Ishikawa (cell line): Measurements from ENCODE around the gene LLGL2.
A peak's percentile ranks its signal among the peaks of the same experiment; 100 is the strongest.

Experiments used
- CEBPB ChIP-seq: IDR thresholded peaks from 2 replicates; pipeline ENCODE4 v1.6.1; 2012
- CREB1 ChIP-seq: IDR thresholded peaks from 2 replicates; pipeline ENCODE4 v1.6.1; 2012; ENCODE audit warnings: low read depth
- EGR1 ChIP-seq: IDR thresholded peaks from 2 replicates; pipeline ENCODE4 v1.6.1; 2012
- EP300 ChIP-seq: IDR thresholded peaks from 2 replicates; pipeline ENCODE4 v1.6.1; 2012; ENCODE audit warnings: borderline replicate concordance
- FOXM1 ChIP-seq: IDR thresholded peaks from 2 replicates; pipeline ENCODE4 v1.6.1; 2012; ENCODE audit warnings: low read depth, borderline replicate concordance
- MAX ChIP-seq: IDR thresholded peaks from 2 replicates; pipeline ENCODE4 v1.6.1; 2012
- NFIC ChIP-seq: IDR thresholded peaks from 2 replicates; pipeline ENCODE4 v1.6.1; 2012
- RAD21 ChIP-seq: IDR thresholded peaks from 2 replicates; pipeline ENCODE4 v1.6.1; 2012; ENCODE audit warnings: low read depth
- REST ChIP-seq: IDR thresholded peaks from 2 replicates; pipeline ENCODE4 v1.6.1; 2012; ENCODE audit warnings: low read depth, mild to moderate bottlenecking
- TAF1 ChIP-seq: IDR thresholded peaks from 2 replicates; pipeline ENCODE4 v1.6.1; 2012; ENCODE audit warnings: low read depth, mild to moderate bottlenecking
- TCF12 ChIP-seq: IDR thresholded peaks from 2 replicates; pipeline ENCODE4 v1.6.1; 2012; ENCODE audit warnings: low read depth
- TEAD4 ChIP-seq: IDR thresholded peaks from 2 replicates; pipeline ENCODE4 v1.6.1; 2012
- USF1 ChIP-seq: IDR thresholded peaks from 2 replicates; pipeline ENCODE4 v1.6.1; 2012
- YY1 ChIP-seq: IDR thresholded peaks from 2 replicates; pipeline ENCODE4 v1.6.1; 2012; ENCODE audit warnings: low read depth
- ZBTB7A ChIP-seq: IDR thresholded peaks from 2 replicates; pipeline ENCODE4 v1.6.1; 2012; ENCODE audit warnings: low read depth

The LLGL2 gene

GRCh38 chr17:75524970-75525805 lies at the start of gene LLGL2:
TSS of gene LLGL2 (plus strand) at chr17:75525697. CDS start at chr17:75543427, 17,730 bp downstream.
- no peak for TF ChIP-seq CEBPB
- TF ChIP-seq TEAD4, result peak; percentile 52
- peak; percentile 44; the same call in 1 of the 2 replicates for TF ChIP-seq EGR1
- TF ChIP-seq EP300, result 0 out of 2 replicates have a peak, but pooled peaks have one; percentile 66
- TF ChIP-seq NFIC, result 0 out of 2 replicates have a peak, but pooled peaks have one; percentile 25
- TF ChIP-seq FOXM1, result no peak
- TF ChIP-seq ZBTB7A, result peak; percentile 87
- peak; percentile 32; the same call in 1 of the 2 replicates for TF ChIP-seq RAD21
- peak; percentile 63 for TF ChIP-seq TCF12
- peak; percentile 88 for TF ChIP-seq TAF1
- TF ChIP-seq REST, result peak; percentile 24; the same call in 1 of the 2 replicates
- TF ChIP-seq MAX, result peak; percentile 76
- peak; percentile 70; the same call in 1 of the 2 replicates for TF ChIP-seq YY1
- TF ChIP-seq CREB1, result peak; percentile 24
- TF ChIP-seq USF1, result peak; percentile 37; the same call in 1 of the 2 replicates

GRCh38 chr17:75475851-75476250 lies 49.6 kb upstream of the LLGL2 start:
- TF ChIP-seq REST, result no peak
- TF ChIP-seq TAF1, result no peak
- TF ChIP-seq USF1, result no peak
- TF ChIP-seq TCF12, result no peak
- no peak for TF ChIP-seq EGR1
- no peak for TF ChIP-seq CEBPB
- no peak for TF ChIP-seq MAX
- no peak for TF ChIP-seq ZBTB7A
- no peak for TF ChIP-seq TEAD4
- no peak for TF ChIP-seq EP300
- no peak for TF ChIP-seq RAD21
- TF ChIP-seq YY1, result no peak
- no peak for TF ChIP-seq NFIC
- TF ChIP-seq CREB1, result no peak
- no peak for TF ChIP-seq FOXM1

GRCh38 chr17:75476271-75476671 lies 49.2 kb upstream of the LLGL2 start:
- no peak for TF ChIP-seq MAX

- TF ChIP-seq EGR1 (no peak), MAX (no peak), REST (no peak), FOXM1 (no peak), ZBTB7A (no peak), CEBPB (no peak), YY1 (no peak), EP300 (no peak), USF1 (no peak), NFIC (no peak), CREB1 (no peak), TEAD4 (no peak), TAF1 (no peak), TCF12 (no peak)
Measured at GRCh38 chr17:75476752-75477489, 48.6 kb upstream of the LLGL2 start.
